ENCODE data around the gene LYSMD4. TPM values are rescaled to one million over a fixed set of nuclear protein-coding genes. Genes with fewer than 3 reads are reported as not detected.

LYSMD4 gene
- total and polyA plus RNA-seq, 2 of the 8 experiments (the other 6 are each of a cell fraction or from before 2014, with no cell fraction given) = 7.5 to 17.5 TPM

DNA sequence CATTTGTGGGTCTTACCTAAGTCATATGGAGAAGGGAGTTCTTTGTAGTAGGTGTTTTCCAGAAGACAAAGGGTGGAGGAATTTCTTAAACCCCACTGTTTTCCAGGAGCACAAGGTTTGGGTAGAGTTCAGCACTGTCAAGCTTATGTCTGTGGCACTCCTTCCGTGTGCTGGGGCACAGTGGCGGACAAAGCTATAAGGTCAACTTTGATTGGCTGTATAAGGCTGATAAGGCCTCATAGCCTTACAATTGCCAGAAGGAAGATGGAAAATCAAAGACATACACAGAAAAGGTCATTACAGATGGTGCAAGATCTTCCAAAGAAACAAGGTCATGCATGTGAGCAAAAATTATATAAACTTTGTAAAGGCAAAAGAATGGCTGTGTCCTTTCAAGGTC is 3.5 kb upstream of the LYSMD4 start:
- Histone ChIP-seq H3K4me2 (ENCODE audit: insufficient read depth in 1 of 2, low read depth in 2 of 2, low read length in 2 of 2) (no peak overlapping the region), H3K4ac (replicated peaks; ENCODE audit: insufficient read length, low read depth, low read length) (no peak overlapping the region), H2BK15ac (ENCODE audit: low read length) (no peak overlapping the region), H4K20me1 (replicated peaks in 1 of 2; ENCODE audit: control insufficient read depth in 1 of 2, insufficient read depth in 2 of 2, low read length in 2 of 2) (no peaks in the 10 kb centered on the region), H3K27me3 (replicated peaks in 1 of 4; ENCODE audit: control insufficient read depth in 3 of 4, extremely low read depth in 1 of 4, insufficient read depth in 3 of 4, low read length in 3 of 4) (peaks cover 0 to 9% (median 3%) of the 10 kb centered on the region in 4 experiments; a peak in 4 of 7 replicates), H3K18ac (ENCODE audit: extremely low read depth, low read length) (no peak overlapping the region), H2BK120ac (replicated peaks; ENCODE audit: low read depth, low read length) (no peak overlapping the region), H3K36me3 (ENCODE audit: control insufficient read depth in 2 of 4, insufficient read depth in 4 of 4, low read length in 3 of 4) (no peaks in the 10 kb centered on the region), H2BK20ac (ENCODE audit: low read length) (no peak overlapping the region), H3K14ac (ENCODE audit: insufficient read length) (no peak overlapping the region), H3K23ac (ENCODE audit: insufficient read length) (no peak overlapping the region), H3K4me3 (ENCODE audit: extremely low read depth in 1 of 4, insufficient read depth in 2 of 4, low read depth in 3 of 4, low read length in 4 of 4) (no peak overlapping the region), H2AK5ac (ENCODE audit: low read depth, low read length) (no peak overlapping the region), H3K9me3 (ENCODE audit: insufficient read depth in 2 of 2, low read depth in 1 of 2, low read length in 1 of 2) (no peaks in the 10 kb centered on the region), H3K79me1 (ENCODE audit: low read depth, low read length) (no peaks in the 10 kb centered on the region), H3K9ac (replicated peaks in 1 of 4; ENCODE audit: extremely low read depth in 1 of 4, low read depth in 3 of 4, low read length in 3 of 4) (no peak overlapping the region; a peak in 1 of 7 replicates), H3K27ac (ENCODE audit: low read depth, low read length) (no peak overlapping the region), H2BK12ac (ENCODE audit: low read depth, low read length) (no peak overlapping the region), H3K23me2 (ENCODE audit: low read depth, low read length) (peaks cover 8% of the 10 kb centered on the region; the same call in 1 of the 2 replicates), H3K56ac (replicated peaks; ENCODE audit: insufficient read length, low read depth, low read length) (no peak overlapping the region), H3K79me2 (ENCODE audit: control insufficient read depth in 1 of 2, insufficient read depth in 2 of 2, low read length in 2 of 2) (no peaks in the 10 kb centered on the region), H4K8ac (ENCODE audit: extremely low read depth, insufficient read depth, low read length) (no peak overlapping the region), H2BK5ac (ENCODE audit: low read depth, low read length) (no peak overlapping the region), H3K4me1 (replicated peaks in 1 of 4; ENCODE audit: control insufficient read depth in 3 of 4, insufficient read depth in 4 of 4, low read length in 3 of 4) (peaks cover under 1 to 5% (median 3%) of the 10 kb centered on the region in 4 experiments; a peak in 5 of 7 replicates), H4K91ac (replicated peaks; ENCODE audit: insufficient read length, low read length) (no peak overlapping the region), H2AFZ (ENCODE audit: low read length) (no peak overlapping the region), H4K5ac (ENCODE audit: insufficient read length, low read depth, low read length) (no peak overlapping the region)
- DNase-seq (ENCODE audit: low read depth in 1 of 2, low spot score in 2 of 2) (no peak), FAIRE-seq (no peak)
- 92% methylated on average over 2 of the region's 2 CpGs; no CpG with 5 or more reads in 1 of the 2 experiments for WGBS, 2 experiments (ENCODE audit: extremely low coverage in 1 of 2, insufficient coverage in 1 of 2, insufficient read length in 1 of 2, insufficient replicate concordance in 2 of 2, low coverage in 1 of 2, low lambda C conversion rate in 2 of 2, missing lambda C conversion rate in 1 of 2)
- ChIA-PET CTCF (ENCODE audit: partially characterized antibody) (interaction anchor here (1.2 to 12.7 kb wide), 2 partner anchors 18 to 449 kb away, joined by 4 to 92 read pairs; no protein-coding TSS in a partner anchor), POLR2A (ENCODE audit: partially characterized antibody) (no interaction called here)
- TF ChIP-seq JUN (IDR thresholded peaks at IDR 0.05; ENCODE audit: low read depth, low read length) (no peak), SIRT6 (IDR thresholded peaks at IDR 0.05; ENCODE audit: low read length) (no peak), CEBPB (IDR thresholded peaks at IDR 0.05; ENCODE audit: low read depth, low read length) (no peak), PHF8 (conservative IDR thresholded peaks at IDR 0.05; ENCODE audit: low read depth, low read length) (no peak), SAP30 (IDR thresholded peaks at IDR 0.05; ENCODE audit: insufficient read depth, insufficient replicate concordance, low read length) (no peak), TBP (IDR thresholded peaks at IDR 0.05; ENCODE audit: low read depth, low read length) (no peak), RNF2 (IDR thresholded peaks at IDR 0.05; ENCODE audit: borderline replicate concordance, low read depth, low read length, missing control alignments, poor library complexity, severe bottlenecking) (no peak), BCL11A (IDR thresholded peaks at IDR 0.05; ENCODE audit: low read depth in 2 of 2, low read length in 2 of 2) (no peak)
- TF ChIP-seq, protein P1, sequence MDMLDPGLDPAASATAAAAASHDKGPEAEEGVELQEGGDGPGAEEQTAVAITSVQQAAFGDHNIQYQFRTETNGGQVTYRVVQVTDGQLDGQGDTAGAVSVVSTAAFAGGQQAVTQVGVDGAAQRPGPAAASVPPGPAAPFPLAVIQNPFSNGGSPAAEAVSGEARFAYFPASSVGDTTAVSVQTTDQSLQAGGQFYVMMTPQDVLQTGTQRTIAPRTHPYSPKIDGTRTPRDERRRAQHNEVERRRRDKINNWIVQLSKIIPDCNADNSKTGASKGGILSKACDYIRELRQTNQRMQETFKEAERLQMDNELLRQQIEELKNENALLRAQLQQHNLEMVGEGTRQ (IDR thresholded peaks at IDR 0.05; ENCODE audit: low read length) = no peak
- TF ChIP-seq, protein P2, sequence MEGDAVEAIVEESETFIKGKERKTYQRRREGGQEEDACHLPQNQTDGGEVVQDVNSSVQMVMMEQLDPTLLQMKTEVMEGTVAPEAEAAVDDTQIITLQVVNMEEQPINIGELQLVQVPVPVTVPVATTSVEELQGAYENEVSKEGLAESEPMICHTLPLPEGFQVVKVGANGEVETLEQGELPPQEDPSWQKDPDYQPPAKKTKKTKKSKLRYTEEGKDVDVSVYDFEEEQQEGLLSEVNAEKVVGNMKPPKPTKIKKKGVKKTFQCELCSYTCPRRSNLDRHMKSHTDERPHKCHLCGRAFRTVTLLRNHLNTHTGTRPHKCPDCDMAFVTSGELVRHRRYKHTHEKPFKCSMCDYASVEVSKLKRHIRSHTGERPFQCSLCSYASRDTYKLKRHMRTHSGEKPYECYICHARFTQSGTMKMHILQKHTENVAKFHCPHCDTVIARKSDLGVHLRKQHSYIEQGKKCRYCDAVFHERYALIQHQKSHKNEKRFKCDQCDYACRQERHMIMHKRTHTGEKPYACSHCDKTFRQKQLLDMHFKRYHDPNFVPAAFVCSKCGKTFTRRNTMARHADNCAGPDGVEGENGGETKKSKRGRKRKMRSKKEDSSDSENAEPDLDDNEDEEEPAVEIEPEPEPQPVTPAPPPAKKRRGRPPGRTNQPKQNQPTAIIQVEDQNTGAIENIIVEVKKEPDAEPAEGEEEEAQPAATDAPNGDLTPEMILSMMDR (IDR thresholded peaks at IDR 0.05; ENCODE audit: control extremely low read depth in 1 of 3, insufficient read depth in 1 of 3, low read depth in 1 of 3, low read length in 3 of 3) = no peak

Measured in H1 (cell line).